A549 (cell line): Measurements from ENCODE around the gene CELF4.

Experiments used
- CTCF ChIP-seq: fragments of >200 bp; sonication (Bioruptor Twin); formaldehyde crosslinking; IDR thresholded peaks from 3 replicates; pipeline ENCODE4 v1.5.1; 2016
- POLR2A ChIP-seq: IDR thresholded peaks from 2 replicates; pipeline ENCODE4 v1.6.1; 2012; ENCODE audit warnings: mild to moderate bottlenecking, low read length
- RARB ChIP-seq: fragments of 250-450 bp; sonication (Bioruptor Pico); IDR thresholded peaks from 2 replicates; pipeline ENCODE4 v1.8.0; 2021; ENCODE audit warnings: mild to moderate bottlenecking, moderate library complexity
- SREBF2 ChIP-seq: fragments of 450-650 bp; IDR thresholded peaks from 2 replicates; pipeline ENCODE4 v1.6.1; 2014; ENCODE audit warnings: mild to moderate bottlenecking, moderate library complexity
- TF ChIP-seq, protein P1 (sequence below): fragments of 200-600 bp; sonication (generic); IDR thresholded peaks from 2 replicates; pipeline ENCODE4 v1.6.1; 2016; ENCODE audit warnings: antibody characterized with exemption, mild to moderate bottlenecking, moderate library complexity

DNA sequence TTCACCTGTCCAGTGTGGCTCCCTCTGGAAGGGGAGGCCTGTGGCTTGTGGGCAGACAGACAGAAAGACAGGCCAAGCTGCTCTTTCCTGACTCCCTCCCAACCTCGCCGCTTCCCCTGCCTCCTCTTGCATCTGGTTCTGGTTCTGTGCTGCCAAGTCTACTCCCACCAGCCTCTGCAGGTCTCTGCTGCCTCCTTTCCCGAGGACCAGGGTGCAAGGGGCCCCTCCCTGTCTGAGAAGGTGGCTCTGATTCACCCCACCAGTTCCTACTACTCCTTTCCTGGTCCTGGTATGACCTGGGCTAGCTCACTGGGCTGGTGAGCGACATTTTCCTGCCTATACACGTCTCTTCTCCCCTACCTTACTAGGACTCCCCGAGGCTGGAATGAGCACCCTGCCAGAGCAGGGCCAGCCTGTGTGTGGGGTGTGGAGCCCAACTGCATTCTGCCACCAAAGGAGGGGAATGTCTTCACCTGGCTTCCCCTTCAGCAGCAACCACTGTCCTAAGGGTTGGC is 238.5 kb downstream of the CELF4 start:
- no peak for TF ChIP-seq CTCF
- no peak for TF ChIP-seq POLR2A
- no peak for TF ChIP-seq RARB (CRISPR knock-in tag)
- TF ChIP-seq, protein P1, sequence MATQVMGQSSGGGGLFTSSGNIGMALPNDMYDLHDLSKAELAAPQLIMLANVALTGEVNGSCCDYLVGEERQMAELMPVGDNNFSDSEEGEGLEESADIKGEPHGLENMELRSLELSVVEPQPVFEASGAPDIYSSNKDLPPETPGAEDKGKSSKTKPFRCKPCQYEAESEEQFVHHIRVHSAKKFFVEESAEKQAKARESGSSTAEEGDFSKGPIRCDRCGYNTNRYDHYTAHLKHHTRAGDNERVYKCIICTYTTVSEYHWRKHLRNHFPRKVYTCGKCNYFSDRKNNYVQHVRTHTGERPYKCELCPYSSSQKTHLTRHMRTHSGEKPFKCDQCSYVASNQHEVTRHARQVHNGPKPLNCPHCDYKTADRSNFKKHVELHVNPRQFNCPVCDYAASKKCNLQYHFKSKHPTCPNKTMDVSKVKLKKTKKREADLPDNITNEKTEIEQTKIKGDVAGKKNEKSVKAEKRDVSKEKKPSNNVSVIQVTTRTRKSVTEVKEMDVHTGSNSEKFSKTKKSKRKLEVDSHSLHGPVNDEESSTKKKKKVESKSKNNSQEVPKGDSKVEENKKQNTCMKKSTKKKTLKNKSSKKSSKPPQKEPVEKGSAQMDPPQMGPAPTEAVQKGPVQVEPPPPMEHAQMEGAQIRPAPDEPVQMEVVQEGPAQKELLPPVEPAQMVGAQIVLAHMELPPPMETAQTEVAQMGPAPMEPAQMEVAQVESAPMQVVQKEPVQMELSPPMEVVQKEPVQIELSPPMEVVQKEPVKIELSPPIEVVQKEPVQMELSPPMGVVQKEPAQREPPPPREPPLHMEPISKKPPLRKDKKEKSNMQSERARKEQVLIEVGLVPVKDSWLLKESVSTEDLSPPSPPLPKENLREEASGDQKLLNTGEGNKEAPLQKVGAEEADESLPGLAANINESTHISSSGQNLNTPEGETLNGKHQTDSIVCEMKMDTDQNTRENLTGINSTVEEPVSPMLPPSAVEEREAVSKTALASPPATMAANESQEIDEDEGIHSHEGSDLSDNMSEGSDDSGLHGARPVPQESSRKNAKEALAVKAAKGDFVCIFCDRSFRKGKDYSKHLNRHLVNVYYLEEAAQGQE, result no peak
- TF ChIP-seq SREBF2, result no peak
